Tibial nerve (tissue), 3 donors: ENCODE measurements around the gene PRRT1B.

Experiments
- CTCF ChIP-seq, 5 experiments: fragments of 200-600 bp in 3 of 5; fragments of 450-650 bp in 2 of 5; sonication (generic) in 3 of 5; IDR thresholded peaks; one replicate each; pipeline ENCODE4 v1.5.1; 2016 to 2019; ENCODE audit warnings: antibody characterized with exemption in 5 of 5, mild to moderate bottlenecking in 3 of 5, moderate library complexity in 2 of 5
- POLR2A ChIP-seq, 2 donors: fragments of 450-650 bp; IDR thresholded peaks; one replicate each; pipeline ENCODE4 v1.6.1; 2017; ENCODE audit warnings: antibody characterized with exemption in 2 of 2, mild to moderate bottlenecking in 2 of 2, moderate library complexity in 2 of 2

GRCh38 chr9:131530920-131531832, 14.1 kb upstream of the PRRT1B start, which contains the start of gene UCK1:
- TF ChIP-seq POLR2A (IDR thresholded peaks at IDR 0.05) (peak; percentile 41 to 80), CTCF (IDR thresholded peaks at IDR 0.05) (peak in 1 of 5 experiments; percentile 10)
